ENCODE results near the gene RAB3GAP1. TPM values are rescaled to one million over a fixed set of nuclear protein-coding genes. Genes with fewer than 3 reads are reported as not detected.
"Not testable (repeated sequence)": the region's sequence is repeated elsewhere in the genome, so short reads cannot be mapped to it uniquely, and the experiment has no call there.

The RAB3GAP1 gene
- total RNA-seq, 2 donors from 2014 or later: 10.9 to 11.4 TPM

GRCh38 chr2:135033216-135033615 is 18.9 kb upstream of the RAB3GAP1 start:
- H3K27ac Mint-ChIP-seq; ATAC-seq; H3K36me3 Mint-ChIP-seq; H3K4me3 Mint-ChIP-seq; H3K4me1 Mint-ChIP-seq (ENCODE audit: low read depth in 2 of 2); H3K9me3 Mint-ChIP-seq; DNase-seq (ENCODE audit: low spot score): not testable (repeated sequence)
- H3K27me3 Mint-ChIP-seq: peaks cover 30 to 36% of the 10 kb centered on the region in 2 donors

DNA sequence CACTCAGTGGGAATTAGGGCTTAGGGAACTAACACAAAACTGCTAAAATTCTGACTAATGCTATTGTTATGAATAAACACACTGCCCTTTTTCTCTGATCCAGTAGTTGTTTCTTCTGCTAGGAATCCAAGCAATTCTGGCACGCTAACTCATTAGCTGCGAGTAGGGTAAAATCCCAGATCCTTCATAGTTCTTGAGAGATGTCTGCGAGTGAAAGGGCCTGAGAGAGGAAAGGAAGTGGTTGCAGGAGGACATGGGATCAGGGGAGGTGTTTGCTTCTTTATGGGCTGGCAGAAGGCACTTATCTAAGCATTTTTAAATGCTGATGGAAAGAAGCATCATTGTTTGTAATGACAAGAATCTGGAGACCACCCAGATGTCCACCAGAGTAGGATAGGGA is 14.3 kb upstream of the RAB3GAP1 start:
- no peak for ATAC-seq
- no peaks in the 10 kb centered on the region for H3K9me3 Mint-ChIP-seq
- no peaks in the 10 kb centered on the region for H3K36me3 Mint-ChIP-seq
- H3K27ac Mint-ChIP-seq: no peak overlapping the region
- H3K27me3 Mint-ChIP-seq: peaks cover 34 to 51% of the 10 kb centered on the region in 2 donors
- H3K4me3 Mint-ChIP-seq: no peak overlapping the region
- no peaks in the 10 kb centered on the region for H3K4me1 Mint-ChIP-seq (ENCODE audit: low read depth in 2 of 2)
- DNase-seq (ENCODE audit: low spot score): no peak

DNA sequence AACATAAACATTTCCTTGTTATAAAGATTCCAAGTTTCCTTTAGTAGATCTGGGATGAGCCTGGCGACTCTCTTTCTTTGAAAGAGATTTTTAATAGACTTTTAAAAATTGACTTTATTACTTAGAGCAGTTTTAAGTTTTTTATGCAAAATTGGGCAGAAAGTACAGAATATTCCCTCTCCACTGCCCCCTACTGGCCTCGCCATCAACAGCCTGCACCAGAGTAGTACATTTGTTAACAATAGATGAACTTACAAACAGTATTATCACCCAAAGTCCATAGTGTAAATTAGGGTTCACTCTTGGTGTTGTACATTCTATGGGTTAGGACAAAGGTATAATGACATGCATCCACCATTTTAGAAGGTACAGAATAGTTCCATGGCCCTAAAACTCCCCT is 8.7 kb upstream of the RAB3GAP1 start:
- no peak for ATAC-seq
- Mint-ChIP-seq H3K9me3 (no peaks in the 10 kb centered on the region), H3K4me3 (no peak overlapping the region), H3K27ac (no peak overlapping the region), H3K27me3 (peaks cover 40 to 66% of the 10 kb centered on the region in 2 donors), H3K4me1 (ENCODE audit: low read depth in 2 of 2) (no peaks in the 10 kb centered on the region), H3K36me3 (no peaks in the 10 kb centered on the region)
- no peak for DNase-seq (ENCODE audit: low spot score)

DNA sequence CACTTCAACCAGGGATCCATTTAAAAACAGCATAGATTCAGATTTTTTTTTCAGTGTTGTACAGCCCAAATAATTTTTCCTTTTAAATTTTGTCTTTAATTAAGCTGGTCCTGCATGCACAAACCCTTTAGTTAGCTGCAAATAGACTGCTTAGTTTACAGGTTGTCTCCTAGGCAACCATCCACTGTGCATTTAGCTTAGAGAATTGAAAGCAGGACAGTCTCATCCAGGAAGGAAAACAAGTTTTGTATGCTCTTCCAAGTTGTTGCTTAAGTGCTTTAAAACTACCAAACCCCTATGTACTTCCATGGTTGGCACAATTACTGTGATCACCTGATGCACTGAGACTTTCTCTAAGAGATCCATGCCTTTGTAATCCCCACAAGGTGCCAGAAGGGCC is 4.8 kb upstream of the RAB3GAP1 start, which contains the start of gene MAP3K19:
Gene MAP3K19 (minus strand): TSS at position 148 of the 400 bp plus-strand sequence. CDS start 22,800 bp downstream, outside the sequence.
- no peak for DNase-seq (ENCODE audit: low spot score)

DNA sequence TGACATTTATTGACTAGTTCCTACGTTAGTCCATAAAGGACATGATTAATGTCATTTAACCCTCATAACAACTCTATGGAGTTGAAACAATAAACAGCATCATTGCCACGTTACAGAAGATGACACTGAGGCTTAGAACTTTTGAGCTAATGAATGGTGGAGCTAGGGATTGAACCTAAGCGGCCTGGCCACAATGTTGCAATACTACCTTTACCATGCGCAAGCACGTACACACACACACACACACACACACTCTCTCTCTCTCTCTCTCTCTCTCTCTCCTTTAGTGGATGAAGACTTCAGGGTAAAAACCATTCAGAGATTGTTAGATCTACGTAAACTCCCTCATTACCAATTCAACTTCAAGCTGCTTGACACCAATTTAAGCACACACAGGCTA is 4.0 kb upstream of the RAB3GAP1 start:
- Mint-ChIP-seq H3K4me1 (ENCODE audit: low read depth in 2 of 2) (peaks cover 15 to 22% of the 10 kb centered on the region in 2 donors), H3K4me3 (no peak overlapping the region), H3K27me3 (peaks cover 25 to 30% of the 10 kb centered on the region in 2 donors), H3K36me3 (no peaks in the 10 kb centered on the region), H3K27ac (no peak overlapping the region), H3K9me3 (no peaks in the 10 kb centered on the region)
- ATAC-seq (no peak), DNase-seq (ENCODE audit: low spot score) (no peak)

More for the DNA sequence above, 4.8 kb upstream of the RAB3GAP1 start, which contains the start of gene MAP3K19:
- H3K36me3 Mint-ChIP-seq: no peaks in the 10 kb centered on the region
- H3K27ac Mint-ChIP-seq: no peak within 1 kb of the TSS
- H3K4me3 Mint-ChIP-seq: no peak within 1 kb of the TSS
- peaks cover 10 to 15% of the 10 kb centered on the region in 2 donors for H3K4me1 Mint-ChIP-seq (ENCODE audit: low read depth in 2 of 2)
- no peak for ATAC-seq
- no peaks in the 10 kb centered on the region for H3K9me3 Mint-ChIP-seq
- H3K27me3 Mint-ChIP-seq: peaks cover 28 to 35% of the 10 kb centered on the region in 2 donors

- ATAC-seq (no peak), DNase-seq (ENCODE audit: low spot score) (no peak)
- H3K9me3 Mint-ChIP-seq: no peaks in the 10 kb centered on the region
- peak overlapping the region; percentile 96 for H3K4me3 Mint-ChIP-seq
- H3K27me3 Mint-ChIP-seq: peaks cover 21 to 25% of the 10 kb centered on the region in 2 donors
- peaks cover 28 to 41% of the 10 kb centered on the region in 2 donors for H3K4me1 Mint-ChIP-seq (ENCODE audit: low read depth in 2 of 2)
- peak overlapping the region in 1 of 2 donors; percentile 73 for H3K27ac Mint-ChIP-seq
- peaks cover 8% of the 10 kb centered on the region for H3K36me3 Mint-ChIP-seq
These were observed 2.0 kb upstream of the RAB3GAP1 start for GRCh38 chr2:135050132-135050531.

DNA sequence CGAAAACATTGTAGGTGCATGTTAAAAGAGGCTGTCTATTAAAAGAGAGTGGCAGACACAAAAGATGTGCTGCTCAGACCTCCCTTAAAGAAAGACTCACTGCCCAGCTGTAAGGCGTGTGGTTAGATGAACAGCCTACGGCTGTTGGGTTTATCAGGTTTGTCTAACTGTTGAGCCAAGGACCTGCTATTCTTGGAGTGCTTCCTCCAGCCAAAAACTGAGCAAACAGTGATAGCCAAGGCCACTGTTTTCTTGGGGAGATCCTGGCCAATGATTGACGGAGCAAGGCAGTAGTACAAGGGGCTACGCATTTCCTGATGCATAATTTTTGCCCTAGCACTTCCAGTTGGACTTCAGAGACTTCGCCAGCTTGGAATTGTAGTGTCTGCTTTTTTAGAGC is 1.4 kb upstream of the RAB3GAP1 start:
- H3K36me3 Mint-ChIP-seq: peaks cover 8% of the 10 kb centered on the region
- peaks cover 19 to 22% of the 10 kb centered on the region in 2 donors for H3K27me3 Mint-ChIP-seq
- peak overlapping the region; percentile 64 to 73 for H3K27ac Mint-ChIP-seq
- no peaks in the 10 kb centered on the region for H3K9me3 Mint-ChIP-seq
- H3K4me3 Mint-ChIP-seq: peak overlapping the region; percentile 96
- peaks cover 28 to 41% of the 10 kb centered on the region in 2 donors for H3K4me1 Mint-ChIP-seq (ENCODE audit: low read depth in 2 of 2)
- no peak for ATAC-seq
- no peak for DNase-seq (ENCODE audit: low spot score)

- peaks cover 28 to 45% of the 10 kb centered on the region in 2 donors for H3K4me1 Mint-ChIP-seq (ENCODE audit: low read depth in 2 of 2)
- peak overlapping the region; percentile 92 to 95 for H3K27ac Mint-ChIP-seq
- no peaks in the 10 kb centered on the region for H3K9me3 Mint-ChIP-seq
- peaks cover 15 to 19% of the 10 kb centered on the region in 2 donors for H3K27me3 Mint-ChIP-seq
- no peak for DNase-seq (ENCODE audit: low spot score)
- H3K36me3 Mint-ChIP-seq: peaks cover 8% of the 10 kb centered on the region
- H3K4me3 Mint-ChIP-seq: peak overlapping the region; percentile 96
- ATAC-seq: peak in 1 of 2 donors; percentile 37
These were observed 944 bp downstream of the RAB3GAP1 start for GRCh38 chr2:135052997-135053474.

DNA sequence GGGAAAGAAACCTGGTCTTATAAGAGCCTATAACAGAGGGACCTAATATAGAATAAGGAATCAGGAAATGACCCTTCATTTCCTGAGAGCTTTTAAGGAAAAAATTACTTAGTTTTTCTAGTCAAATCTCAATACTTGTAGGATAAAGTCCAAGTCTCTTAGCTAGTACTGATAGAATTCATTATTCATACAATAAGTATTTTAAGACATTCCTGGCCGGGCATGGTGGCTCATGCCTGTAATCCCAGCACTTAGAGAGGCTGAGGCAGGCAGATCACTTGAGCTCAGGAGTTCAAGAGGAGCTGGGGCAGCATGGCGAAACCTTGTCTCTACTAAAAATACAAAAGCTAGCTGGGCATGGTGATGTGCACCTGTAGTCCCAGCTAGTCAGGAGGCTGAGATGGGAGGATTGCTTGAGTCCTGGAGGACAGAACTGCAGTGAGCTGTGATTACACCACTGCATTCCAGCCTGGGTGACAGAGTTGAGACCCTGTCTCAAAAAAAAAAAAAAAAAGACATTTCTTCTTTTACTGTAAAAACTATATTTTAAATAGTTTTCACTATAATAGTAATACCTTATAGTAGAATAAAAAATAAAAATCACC is 3.2 kb downstream of the RAB3GAP1 start:
- Mint-ChIP-seq H3K27ac (no peak overlapping the region), H3K9me3 (no peaks in the 10 kb centered on the region), H3K4me1 (ENCODE audit: low read depth in 2 of 2) (peaks cover 28 to 44% of the 10 kb centered on the region in 2 donors), H3K4me3 (no peak overlapping the region), H3K36me3 (peaks cover 8% of the 10 kb centered on the region), H3K27me3 (peaks cover 9 to 13% of the 10 kb centered on the region in 2 donors)
- ATAC-seq (no peak), DNase-seq (ENCODE audit: low spot score) (no peak)

DNA sequence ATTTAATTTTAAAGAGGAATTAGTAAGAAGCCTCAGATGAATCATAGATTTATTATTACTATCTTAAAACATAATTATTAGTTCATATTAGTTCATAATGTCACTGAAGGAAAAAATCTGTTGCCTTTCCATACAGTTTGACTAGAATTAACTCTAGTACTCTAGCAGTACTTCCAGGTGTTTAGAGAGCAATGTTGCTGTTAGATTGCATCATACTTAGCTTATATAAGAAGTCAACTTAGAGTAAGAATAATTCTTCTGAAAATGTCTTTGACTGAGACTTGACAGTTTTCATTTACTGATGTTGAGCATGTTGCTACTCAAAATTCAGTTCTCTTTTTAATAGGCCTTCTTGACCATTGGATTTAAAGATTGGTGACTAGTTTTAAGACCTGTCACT is 4.7 kb downstream of the RAB3GAP1 start:
- no peak overlapping the region for H3K27ac Mint-ChIP-seq
- no peaks in the 10 kb centered on the region for H3K9me3 Mint-ChIP-seq
- H3K4me1 Mint-ChIP-seq (ENCODE audit: low read depth in 2 of 2): peaks cover 22 to 35% of the 10 kb centered on the region in 2 donors
- H3K36me3 Mint-ChIP-seq: peaks cover 15% of the 10 kb centered on the region
- peaks cover 9 to 11% of the 10 kb centered on the region in 2 donors for H3K27me3 Mint-ChIP-seq
- no peak for ATAC-seq
- DNase-seq (ENCODE audit: low spot score): no peak
- no peak overlapping the region for H3K4me3 Mint-ChIP-seq

DNA sequence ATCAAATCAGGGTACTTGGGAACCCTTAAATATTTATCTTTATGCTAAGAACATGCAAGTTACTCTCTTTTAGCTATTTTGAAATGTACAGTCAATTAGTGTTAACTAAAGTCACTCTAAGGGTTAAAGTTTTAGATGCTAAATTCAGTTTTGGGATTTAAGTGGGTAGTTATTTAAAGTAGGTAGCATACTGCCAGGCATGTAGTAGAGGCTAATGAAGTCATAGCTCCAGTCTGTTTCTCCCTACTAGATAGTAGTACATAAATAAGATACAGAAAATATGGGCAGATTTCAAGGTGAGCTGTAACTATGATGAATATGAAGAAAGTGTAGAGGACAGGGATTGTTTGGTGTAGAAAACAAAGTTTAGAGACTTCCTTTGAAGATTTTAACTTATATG is 7.5 kb downstream of the RAB3GAP1 start:
- Mint-ChIP-seq H3K4me3 (no peak overlapping the region), H3K27ac (no peak overlapping the region), H3K9me3 (no peaks in the 10 kb centered on the region), H3K36me3 (peaks cover 16% of the 10 kb centered on the region), H3K27me3 (peaks cover 1 to 10% of the 10 kb centered on the region in 2 donors), H3K4me1 (ENCODE audit: low read depth in 2 of 2) (peaks cover 3 to 9% of the 10 kb centered on the region in 2 donors)
- DNase-seq (ENCODE audit: low spot score) (no peak), ATAC-seq (no peak)

- no peaks in the 10 kb centered on the region for H3K9me3 Mint-ChIP-seq
- H3K4me3 Mint-ChIP-seq: no peak overlapping the region
- ATAC-seq: no peak
- H3K27me3 Mint-ChIP-seq: peaks cover 0 to 4% of the 10 kb centered on the region in 2 donors
- peaks cover 0 to 3% of the 10 kb centered on the region in 2 donors for H3K4me1 Mint-ChIP-seq (ENCODE audit: low read depth in 2 of 2)
- no peak for DNase-seq (ENCODE audit: low spot score)
- no peak overlapping the region for H3K27ac Mint-ChIP-seq
- H3K36me3 Mint-ChIP-seq: peaks cover 21% of the 10 kb centered on the region
These were observed 11.1 kb downstream of the RAB3GAP1 start for GRCh38 chr2:135063210-135063609.

- no peak for ATAC-seq
- peaks cover 0 to 3% of the 10 kb centered on the region in 2 donors for H3K4me1 Mint-ChIP-seq (ENCODE audit: low read depth in 2 of 2)
- H3K4me3 Mint-ChIP-seq: no peak overlapping the region
- no peak overlapping the region for H3K27ac Mint-ChIP-seq
- DNase-seq (ENCODE audit: low spot score): no peak
- peaks cover 0 to 4% of the 10 kb centered on the region in 2 donors for H3K27me3 Mint-ChIP-seq
- no peaks in the 10 kb centered on the region for H3K9me3 Mint-ChIP-seq
- peaks cover 21% of the 10 kb centered on the region for H3K36me3 Mint-ChIP-seq
These were observed 12.1 kb downstream of the RAB3GAP1 start for GRCh38 chr2:135064149-135064548.

GRCh38 chr2:135066710-135067109 is 14.6 kb downstream of the RAB3GAP1 start:
- Mint-ChIP-seq H3K27me3 (peaks cover 0 to 5% of the 10 kb centered on the region in 2 donors), H3K36me3 (peaks cover 20% of the 10 kb centered on the region), H3K27ac (no peak overlapping the region), H3K4me1 (ENCODE audit: low read depth in 2 of 2) (peaks cover 0 to 3% of the 10 kb centered on the region in 2 donors), H3K9me3 (no peaks in the 10 kb centered on the region), H3K4me3 (no peak overlapping the region)
- no peak for ATAC-seq
- DNase-seq (ENCODE audit: low spot score): no peak

All from natural killer cell treated with Interleukin-12 subunit alpha and Interleukin-12 subunit beta and Interleukin-15 and Interleukin-18, amount 100 ng/mL, for 72 hours (primary cell).